HCT116 (cell line): ENCODE measurements around the gene UGP2.

Source experiments
- EZH2phosphoT487 ChIP-seq: fragments of 200-600 bp; IDR thresholded peaks from 2 replicates; pipeline ENCODE4 v1.6.1; 2018; ENCODE audit warnings: antibody characterized with exemption, borderline replicate concordance
- TF ChIP-seq, protein P1 (sequence below), 3 experiments: fragments of 200-600 bp in 1 of 3; sonication (generic) in 1 of 3; IDR thresholded peaks in 2 of 3; conservative IDR thresholded peaks in 1 of 3; 2 replicates each; pipeline ENCODE4 v1.5.1; 2012 to 2017; ENCODE audit warnings: low read depth in 2 of 3, low read length in 2 of 3, antibody characterized with exemption in 1 of 3, borderline replicate concordance in 1 of 3, control low read depth in 1 of 3, mild to moderate bottlenecking in 1 of 3, mixed read lengths in 1 of 3, mixed run types in 1 of 3, moderate library complexity in 1 of 3; ENCODE audit not compliant: insufficient read depth in 1 of 3

DNA sequence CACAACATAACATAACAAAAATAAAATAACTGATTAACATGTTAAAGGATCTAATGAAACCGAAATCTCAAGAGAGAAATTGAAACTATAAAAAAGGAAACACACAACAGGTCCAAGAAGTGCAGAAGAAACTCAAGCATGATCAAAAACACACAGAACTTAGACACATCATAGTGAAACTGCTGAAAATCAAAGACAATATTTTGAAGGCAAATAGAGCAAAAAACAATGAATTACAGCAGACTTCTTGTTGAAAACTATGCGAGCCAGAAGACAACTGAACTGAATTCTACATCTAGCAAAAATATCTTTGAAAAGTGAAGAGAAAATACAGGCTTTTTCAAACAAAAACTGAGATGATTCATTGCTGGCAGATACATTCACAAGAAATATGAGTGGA is 61.3 kb downstream of the UGP2 start:
- no peak for TF ChIP-seq EZH2phosphoT487
- TF ChIP-seq, protein P1, sequence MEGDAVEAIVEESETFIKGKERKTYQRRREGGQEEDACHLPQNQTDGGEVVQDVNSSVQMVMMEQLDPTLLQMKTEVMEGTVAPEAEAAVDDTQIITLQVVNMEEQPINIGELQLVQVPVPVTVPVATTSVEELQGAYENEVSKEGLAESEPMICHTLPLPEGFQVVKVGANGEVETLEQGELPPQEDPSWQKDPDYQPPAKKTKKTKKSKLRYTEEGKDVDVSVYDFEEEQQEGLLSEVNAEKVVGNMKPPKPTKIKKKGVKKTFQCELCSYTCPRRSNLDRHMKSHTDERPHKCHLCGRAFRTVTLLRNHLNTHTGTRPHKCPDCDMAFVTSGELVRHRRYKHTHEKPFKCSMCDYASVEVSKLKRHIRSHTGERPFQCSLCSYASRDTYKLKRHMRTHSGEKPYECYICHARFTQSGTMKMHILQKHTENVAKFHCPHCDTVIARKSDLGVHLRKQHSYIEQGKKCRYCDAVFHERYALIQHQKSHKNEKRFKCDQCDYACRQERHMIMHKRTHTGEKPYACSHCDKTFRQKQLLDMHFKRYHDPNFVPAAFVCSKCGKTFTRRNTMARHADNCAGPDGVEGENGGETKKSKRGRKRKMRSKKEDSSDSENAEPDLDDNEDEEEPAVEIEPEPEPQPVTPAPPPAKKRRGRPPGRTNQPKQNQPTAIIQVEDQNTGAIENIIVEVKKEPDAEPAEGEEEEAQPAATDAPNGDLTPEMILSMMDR (IDR thresholded peaks at IDR 0.05 in 2 of 3, conservative IDR thresholded peaks at IDR 0.05 in 1 of 3; ENCODE audit: borderline replicate concordance in 1 of 3, insufficient read depth in 1 of 3, low read depth in 2 of 3, low read length in 2 of 3): no peak
